Activated CD4-positive, alpha-beta memory T cell treated with anti-CD3 and anti-CD28 coated beads for 36 hours (primary cell): ENCODE data around the gene KLK3. TPM values are rescaled to one million over a fixed set of nuclear protein-coding genes. Genes with fewer than 3 reads are reported as not detected.

Experiments
- CTCF ChIA-PET: fragments of 350-600 bp; sonication (Branson Sonifier 250); formaldehyde crosslinking; loops from one replicate; lab custom pipeline; 2021; ENCODE audit warnings: antibody characterized with exemption, inconsistent platforms; lab: Charles Lee
- POLR2A ChIA-PET: fragments of 350-600 bp; sonication (Branson Sonifier 250); formaldehyde crosslinking; loops from one replicate; lab custom pipeline; 2021; ENCODE audit warnings: antibody characterized with exemption; lab: Charles Lee
- DNase-seq: peaks from one replicate; pipeline ENCODE4 v3.0.0-alpha.2; 2020
- H3K27ac Mint-ChIP-seq: one replicate; pipeline ENCODE4 v1.8.0; 2021; ENCODE audit warnings: mixed read lengths
- H3K27me3 Mint-ChIP-seq: one replicate; pipeline ENCODE4 v1.8.0; 2021; ENCODE audit warnings: mixed read lengths
- H3K36me3 Mint-ChIP-seq: one replicate; pipeline ENCODE4 v1.8.0; 2021; ENCODE audit warnings: mixed read lengths
- H3K4me1 Mint-ChIP-seq: one replicate; pipeline ENCODE4 v1.8.0; 2021; ENCODE audit warnings: low read depth, mixed read lengths
- H3K4me3 Mint-ChIP-seq: one replicate; pipeline ENCODE4 v1.8.0; 2021; ENCODE audit warnings: mild to moderate bottlenecking, mixed read lengths
- H3K9me3 Mint-ChIP-seq: one replicate; pipeline ENCODE4 v1.8.0; 2021; ENCODE audit warnings: mixed read lengths
- intact Hi-C: fragments of 100-400 bp; cut with micrococcal nuclease; formaldehyde crosslinking; loops from one replicate; pipeline ENCODE4 v1.15.1; 2023
- total RNA-seq, 2 experiments: library from RNA; stranded (reverse); gene quantifications; one replicate each; pipeline ENCODE4 v1.2.3, GENCODE V29; 2021

Gene KLK3
- total RNA-seq, 2 experiments from 2014 or later: not detected

GRCh38 chr19:50875795-50876422 lies 21.2 kb downstream of the KLK3 start:
- no peak for DNase-seq
- intact Hi-C loops: no loop called here
- peaks cover 32% of the 10 kb centered on the region for H3K27me3 Mint-ChIP-seq
- H3K36me3 Mint-ChIP-seq: no peaks in the 10 kb centered on the region
- H3K27ac Mint-ChIP-seq: no peak overlapping the region
- ChIA-PET POLR2A (no interaction called here), CTCF (no interaction called here)
- no peaks in the 10 kb centered on the region for H3K4me1 Mint-ChIP-seq
- H3K4me3 Mint-ChIP-seq: no peak overlapping the region
- no peaks in the 10 kb centered on the region for H3K9me3 Mint-ChIP-seq

GRCh38 chr19:50876456-50876855 lies 21.7 kb downstream of the KLK3 start:
- CTCF ChIA-PET: no interaction called here

GRCh38 chr19:50877338-50877737 lies 22.6 kb downstream of the KLK3 start:
- no peak overlapping the region for H3K27ac Mint-ChIP-seq
- no peaks in the 10 kb centered on the region for H3K9me3 Mint-ChIP-seq
- no peaks in the 10 kb centered on the region for H3K4me1 Mint-ChIP-seq
- POLR2A ChIA-PET: no interaction called here
- no peak overlapping the region for H3K4me3 Mint-ChIP-seq
- peaks cover 29% of the 10 kb centered on the region for H3K27me3 Mint-ChIP-seq
- CTCF ChIA-PET: no interaction called here
- intact Hi-C loops: no loop called here
- no peak for DNase-seq
- H3K36me3 Mint-ChIP-seq: no peaks in the 10 kb centered on the region

More at GRCh38 chr19:50876456-50876855, 21.7 kb downstream of the KLK3 start:
- H3K36me3 Mint-ChIP-seq: no peaks in the 10 kb centered on the region
- POLR2A ChIA-PET: no interaction called here
- H3K4me3 Mint-ChIP-seq: no peak overlapping the region
- H3K4me1 Mint-ChIP-seq: no peaks in the 10 kb centered on the region
- no peak overlapping the region for H3K27ac Mint-ChIP-seq
- peaks cover 26% of the 10 kb centered on the region for H3K27me3 Mint-ChIP-seq
- no peak for DNase-seq
- intact Hi-C loops: no loop called here
- no peaks in the 10 kb centered on the region for H3K9me3 Mint-ChIP-seq

- no peak overlapping the region for H3K4me3 Mint-ChIP-seq
- no peak for DNase-seq
- intact Hi-C loops: no loop called here
- peaks cover 28% of the 10 kb centered on the region for H3K27me3 Mint-ChIP-seq
- ChIA-PET POLR2A (no interaction called here), CTCF (no interaction called here)
- no peaks in the 10 kb centered on the region for H3K36me3 Mint-ChIP-seq
- H3K27ac Mint-ChIP-seq: no peak overlapping the region
- no peaks in the 10 kb centered on the region for H3K9me3 Mint-ChIP-seq
- no peaks in the 10 kb centered on the region for H3K4me1 Mint-ChIP-seq
These were observed 24.1 kb downstream of the KLK3 start for GRCh38 chr19:50878851-50879250.

- Mint-ChIP-seq H3K4me3 (no peak overlapping the region), H3K9me3 (no peaks in the 10 kb centered on the region), H3K27me3 (peaks cover 30% of the 10 kb centered on the region), H3K4me1 (no peaks in the 10 kb centered on the region), H3K36me3 (no peaks in the 10 kb centered on the region), H3K27ac (no peak overlapping the region)
- ChIA-PET CTCF (no interaction called here), POLR2A (no interaction called here)
- DNase-seq: no peak
- intact Hi-C loops: no loop called here
These were observed 25.5 kb downstream of the KLK3 start for GRCh38 chr19:50880241-50880640.

- ChIA-PET POLR2A (no interaction called here), CTCF (interaction anchor here (2.2 kb wide), 1 partner anchor 40 kb away, joined by 6 read pairs; no protein-coding TSS in a partner anchor)
- no peak overlapping the region for H3K4me3 Mint-ChIP-seq
- no peaks in the 10 kb centered on the region for H3K36me3 Mint-ChIP-seq
- peaks cover 35% of the 10 kb centered on the region for H3K27me3 Mint-ChIP-seq
- no peak for DNase-seq
- H3K27ac Mint-ChIP-seq: no peak overlapping the region
- H3K9me3 Mint-ChIP-seq: no peaks in the 10 kb centered on the region
- intact Hi-C loops: no loop called here
- no peaks in the 10 kb centered on the region for H3K4me1 Mint-ChIP-seq
These were observed 27.5 kb downstream of the KLK3 start for GRCh38 chr19:50882188-50882587.

GRCh38 chr19:50889638-50890037 lies 34.9 kb downstream of the KLK3 start:
- intact Hi-C loops: no loop called here
- ChIA-PET POLR2A (no interaction called here), CTCF (interaction anchor here (1.6 kb wide), 1 partner anchor 32 kb away, joined by 5 read pairs; no protein-coding TSS in a partner anchor)
- Mint-ChIP-seq H3K4me1 (no peaks in the 10 kb centered on the region), H3K36me3 (peaks cover 1% of the 10 kb centered on the region), H3K9me3 (peaks cover 9% of the 10 kb centered on the region), H3K27ac (no peak overlapping the region), H3K27me3 (peaks cover 20% of the 10 kb centered on the region), H3K4me3 (no peak overlapping the region)
- DNase-seq: no peak

- peaks cover 20% of the 10 kb centered on the region for H3K27me3 Mint-ChIP-seq
These were observed 35.9 kb downstream of the KLK3 start for GRCh38 chr19:50890422-50891252.

GRCh38 chr19:50891253-50891625 lies 36.5 kb downstream of the KLK3 start:
- Mint-ChIP-seq H3K4me1 (no peaks in the 10 kb centered on the region), H3K4me3 (no peak overlapping the region), H3K36me3 (peaks cover 3% of the 10 kb centered on the region), H3K9me3 (peaks cover 18% of the 10 kb centered on the region), H3K27me3 (peaks cover 19% of the 10 kb centered on the region), H3K27ac (no peak overlapping the region)
- POLR2A ChIA-PET: no interaction called here
- CTCF ChIA-PET: no interaction called here
- intact Hi-C loops: no loop called here
- no peak for DNase-seq

More at GRCh38 chr19:50890422-50891252, 35.9 kb downstream of the KLK3 start:
- DNase-seq: no peak
- intact Hi-C loops: no loop called here
- CTCF ChIA-PET: no interaction called here
- Mint-ChIP-seq H3K4me3 (no peak overlapping the region), H3K36me3 (peaks cover 3% of the 10 kb centered on the region), H3K27ac (no peak overlapping the region), H3K9me3 (peaks cover 18% of the 10 kb centered on the region), H3K4me1 (no peaks in the 10 kb centered on the region)
- POLR2A ChIA-PET: no interaction called here

- ChIA-PET POLR2A (no interaction called here), CTCF (interaction anchor here (0.6 kb wide), 1 partner anchor 109 kb away, joined by 3 read pairs; no protein-coding TSS in a partner anchor)
- Mint-ChIP-seq H3K9me3 (peaks cover 18% of the 10 kb centered on the region), H3K4me3 (no peak overlapping the region), H3K36me3 (peaks cover 3% of the 10 kb centered on the region), H3K4me1 (no peaks in the 10 kb centered on the region), H3K27me3 (peaks cover 24% of the 10 kb centered on the region), H3K27ac (no peak overlapping the region)
- intact Hi-C loops: no loop called here
- DNase-seq: no peak
These were observed 38.5 kb downstream of the KLK3 start for GRCh38 chr19:50893047-50893736.

- no peaks in the 10 kb centered on the region for H3K4me1 Mint-ChIP-seq
- H3K27me3 Mint-ChIP-seq: peaks cover 21% of the 10 kb centered on the region
- H3K36me3 Mint-ChIP-seq: peaks cover 3% of the 10 kb centered on the region
- H3K27ac Mint-ChIP-seq: no peak overlapping the region
- ChIA-PET POLR2A (no interaction called here), CTCF (no interaction called here)
- intact Hi-C loops: no loop called here
- DNase-seq: no peak
- H3K9me3 Mint-ChIP-seq: peaks cover 18% of the 10 kb centered on the region
- H3K4me3 Mint-ChIP-seq: no peak overlapping the region
These were observed 40.0 kb downstream of the KLK3 start for GRCh38 chr19:50894478-50895356.
